Hepatic stellate cell (primary cell): Measurements from ENCODE around the gene NYAP2.

Experiments used
- DNase-seq: peaks from one replicate; pipeline ENCODE4 v3.0.0; 2011; ENCODE audit warnings: low spot score

Gene NYAP2

GRCh38 chr2:225429717-225430116, 30.2 kb downstream of the NYAP2 start:
- DNase-seq: no peak

DNA sequence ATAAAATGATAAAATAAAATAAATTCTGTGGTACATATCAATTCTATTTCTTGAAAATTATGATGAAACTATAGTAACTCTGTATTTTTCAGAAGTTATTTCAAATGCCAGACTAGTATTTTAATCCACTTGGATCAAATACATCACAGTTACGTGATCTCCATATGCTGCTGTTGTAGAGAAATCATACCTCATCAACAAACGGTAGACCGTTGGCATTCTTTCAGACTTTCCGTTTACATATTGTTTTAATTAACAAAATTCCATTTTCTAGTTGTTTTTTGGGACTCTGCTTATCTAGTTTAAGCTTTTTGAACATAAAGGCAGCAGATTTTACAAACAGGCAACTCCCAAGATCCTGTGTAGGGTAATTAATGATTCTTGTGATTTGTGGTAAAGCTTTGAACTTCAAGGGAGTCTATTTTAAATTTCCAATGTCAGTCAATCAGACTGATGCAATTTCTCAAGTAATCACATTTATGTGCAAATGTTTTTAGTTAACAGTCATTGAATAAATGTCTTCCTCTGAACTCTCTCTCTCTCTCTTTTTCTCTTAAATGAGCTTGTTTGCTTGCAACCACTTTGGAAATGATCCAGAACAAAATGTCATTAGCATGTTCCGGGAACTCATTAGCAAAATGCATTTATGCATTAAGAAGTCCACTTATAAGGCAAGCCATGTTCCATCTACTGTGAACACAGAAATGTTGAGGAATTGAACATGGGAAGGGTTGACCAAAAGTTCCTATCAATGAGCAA, 31.8 kb downstream of the NYAP2 start:
- DNase-seq: no peak

DNA sequence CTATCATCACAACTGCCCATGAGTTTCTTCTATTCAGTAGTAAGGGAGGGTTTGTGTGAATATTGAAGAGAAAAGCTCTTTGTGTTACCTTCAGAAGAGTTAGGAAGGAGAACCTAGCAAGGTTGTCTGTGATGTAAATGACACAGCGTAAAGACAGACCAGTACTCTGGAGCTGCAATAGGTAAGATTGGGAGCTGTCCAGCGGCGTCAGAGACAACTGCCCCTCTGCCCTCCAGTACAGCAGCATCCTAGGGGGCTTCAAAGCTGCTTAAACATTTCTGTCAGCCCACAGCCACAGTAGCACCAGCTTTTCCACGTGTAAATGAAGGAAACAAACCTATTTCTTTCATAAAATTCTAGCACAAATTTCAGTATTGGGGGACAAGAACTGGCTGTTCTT, 34.5 kb downstream of the NYAP2 start:
- DNase-seq: no peak

- DNase-seq: no peak
Measured at GRCh38 chr2:225437319-225437718, 37.8 kb downstream of the NYAP2 start.

GRCh38 chr2:225438248-225438647, 38.7 kb downstream of the NYAP2 start:
- DNase-seq: no peak

DNA sequence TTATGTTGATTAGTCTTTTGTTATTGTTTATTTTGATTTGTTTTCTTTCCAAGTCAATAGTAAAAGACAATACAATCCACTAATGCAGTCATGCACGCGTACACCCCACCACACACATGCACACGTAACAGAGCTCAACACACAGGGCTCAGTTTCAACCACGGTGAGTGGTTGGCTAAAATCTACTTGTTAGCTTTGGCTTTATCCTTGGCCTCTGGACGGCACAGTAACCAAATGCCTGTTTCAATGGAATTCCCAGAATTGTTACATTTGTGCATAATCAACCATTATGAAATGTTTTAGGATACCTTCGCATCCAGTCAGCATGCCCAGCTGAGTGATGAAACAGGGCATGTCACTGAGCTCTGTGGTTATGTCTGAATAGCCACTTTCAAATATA, 53.2 kb downstream of the NYAP2 start:
- DNase-seq: no peak

- DNase-seq: no peak
Measured at GRCh38 chr2:225454412-225454811, 54.9 kb downstream of the NYAP2 start.

DNA sequence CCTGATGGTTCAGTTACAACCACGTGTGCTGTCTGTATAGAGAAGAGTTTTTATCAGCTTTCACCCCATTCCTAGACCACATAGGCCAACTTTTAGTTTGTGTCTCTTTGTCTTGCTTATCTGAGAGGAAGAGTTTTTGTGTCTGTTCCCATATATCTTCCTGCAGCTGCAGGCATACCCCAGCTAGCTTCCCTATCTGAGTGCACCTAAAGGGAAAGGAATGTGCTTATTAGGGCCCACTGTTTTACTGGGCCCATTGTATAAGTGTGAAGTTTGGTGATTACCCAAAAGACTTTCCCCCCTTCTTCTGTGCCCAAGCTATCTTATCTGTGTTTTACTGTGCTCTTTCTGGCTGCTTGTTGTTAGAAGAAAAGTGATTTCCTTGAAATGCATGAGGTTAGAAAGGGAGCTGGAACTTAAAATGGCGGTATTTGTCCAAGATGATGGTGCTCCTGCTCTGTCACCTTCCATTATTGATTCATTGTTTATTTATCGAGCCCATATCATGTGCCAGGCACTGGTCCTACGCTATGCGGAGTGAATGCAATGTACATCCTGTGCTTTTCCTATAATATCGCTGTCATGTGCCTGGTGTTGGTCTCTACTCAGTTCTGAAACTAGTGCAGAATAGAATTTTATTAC, 57.2 kb downstream of the NYAP2 start:
- DNase-seq: no peak

GRCh38 chr2:225457482-225457881, 58.0 kb downstream of the NYAP2 start:
- no peak for DNase-seq

DNA sequence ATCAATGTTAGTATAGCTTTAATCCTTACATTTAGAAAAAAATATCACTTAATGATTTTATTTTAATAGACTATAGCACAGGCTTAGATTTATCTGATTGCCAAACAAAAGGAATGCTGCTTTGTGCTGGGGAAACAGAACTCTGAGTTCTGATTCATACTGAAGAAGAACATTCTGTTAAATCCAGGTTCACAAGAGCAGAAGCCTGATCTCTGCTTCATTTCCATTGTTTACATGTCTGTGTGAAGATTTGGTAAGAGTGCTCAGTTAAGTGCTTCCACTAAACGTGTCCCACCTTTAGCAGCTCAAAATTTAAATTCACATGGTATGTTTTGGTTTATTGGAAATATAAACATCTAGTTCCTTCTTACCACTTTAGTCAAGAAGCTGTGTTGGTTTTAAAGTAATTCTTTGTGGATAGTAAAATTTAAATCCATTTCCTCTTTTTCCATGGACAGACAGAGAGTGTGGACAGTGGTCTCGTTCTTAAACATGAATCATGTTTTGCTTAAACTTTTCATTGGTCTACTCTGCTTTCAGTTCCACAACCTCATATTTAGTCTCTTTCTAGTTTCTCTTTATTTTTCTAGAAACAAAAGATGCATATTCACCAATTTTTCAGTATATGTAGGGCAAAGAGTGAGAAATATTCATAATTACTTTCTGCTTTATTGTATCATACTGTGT, 59.1 kb downstream of the NYAP2 start:
- DNase-seq: no peak

- DNase-seq: no peak
Measured at GRCh38 chr2:225462417-225462816, 62.9 kb downstream of the NYAP2 start.

- no peak for DNase-seq
Measured at GRCh38 chr2:225462945-225463344, 63.4 kb downstream of the NYAP2 start.

DNA sequence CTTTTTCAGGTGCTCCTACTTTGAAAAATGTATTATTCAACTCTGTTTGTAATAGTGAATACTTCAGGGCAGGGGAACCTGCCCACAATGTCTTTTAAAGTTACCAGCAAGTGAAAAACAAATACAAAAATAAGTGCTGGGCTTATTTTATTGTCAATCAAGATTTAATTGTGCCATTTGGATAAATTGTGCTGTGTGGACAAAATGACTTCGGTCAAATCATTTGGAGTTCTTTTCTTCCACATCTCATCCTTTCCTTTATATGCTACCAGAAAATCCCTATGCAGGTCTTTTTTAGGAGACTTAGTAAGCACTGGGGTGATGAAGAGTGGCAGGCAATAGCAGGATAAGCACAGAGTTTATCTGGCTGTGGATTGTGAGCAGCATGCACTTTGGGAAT, 63.9 kb downstream of the NYAP2 start:
- DNase-seq: no peak

GRCh38 chr2:225464346-225465025, 65.0 kb downstream of the NYAP2 start:
- no peak for DNase-seq

DNA sequence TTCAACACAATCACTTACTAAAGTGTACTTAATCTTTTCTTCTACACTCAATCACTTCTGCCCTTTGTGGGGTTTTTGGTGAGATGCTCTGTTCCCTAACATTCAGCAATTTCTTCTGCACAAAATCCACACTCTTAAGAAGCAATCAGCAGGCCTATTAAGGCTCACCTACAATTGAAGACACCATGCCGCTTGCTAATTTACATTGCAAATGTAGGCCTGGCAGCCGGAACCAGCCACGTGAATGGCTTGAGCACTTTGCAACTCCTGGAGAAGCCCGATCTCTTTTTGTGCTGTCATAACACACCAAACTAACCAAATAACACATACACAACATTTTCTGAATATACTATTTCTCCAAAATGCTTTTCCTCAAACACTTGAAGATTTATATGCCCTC, 66.3 kb downstream of the NYAP2 start:
- DNase-seq: no peak

GRCh38 chr2:225466891-225467604, 67.5 kb downstream of the NYAP2 start:
- no peak for DNase-seq

GRCh38 chr2:225468131-225468530, 68.6 kb downstream of the NYAP2 start:
- DNase-seq: no peak

DNA sequence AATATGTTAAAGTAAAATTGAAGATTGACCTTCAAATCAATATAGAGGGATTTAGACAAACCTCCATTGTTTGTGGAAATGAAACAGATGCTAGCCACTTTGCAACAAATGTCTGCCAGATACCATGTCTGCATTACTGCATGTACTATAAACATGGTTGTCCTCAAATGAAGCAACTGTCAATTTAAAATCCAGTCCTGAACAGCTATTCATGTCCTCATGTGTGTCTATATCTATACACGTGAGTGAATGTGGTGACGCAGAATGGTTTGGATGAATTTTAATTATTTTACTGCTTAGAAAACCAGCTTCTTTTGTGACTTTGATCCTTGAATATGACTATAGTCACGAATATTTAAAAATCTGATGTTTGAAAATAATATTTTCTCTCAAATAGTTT, 71.5 kb downstream of the NYAP2 start:
- no peak for DNase-seq

GRCh38 chr2:225471482-225471881, 72.0 kb downstream of the NYAP2 start:
- DNase-seq: no peak

GRCh38 chr2:225472161-225472560, 72.7 kb downstream of the NYAP2 start:
- no peak for DNase-seq

GRCh38 chr2:225479386-225479785, 79.9 kb downstream of the NYAP2 start:
- no peak for DNase-seq

DNA sequence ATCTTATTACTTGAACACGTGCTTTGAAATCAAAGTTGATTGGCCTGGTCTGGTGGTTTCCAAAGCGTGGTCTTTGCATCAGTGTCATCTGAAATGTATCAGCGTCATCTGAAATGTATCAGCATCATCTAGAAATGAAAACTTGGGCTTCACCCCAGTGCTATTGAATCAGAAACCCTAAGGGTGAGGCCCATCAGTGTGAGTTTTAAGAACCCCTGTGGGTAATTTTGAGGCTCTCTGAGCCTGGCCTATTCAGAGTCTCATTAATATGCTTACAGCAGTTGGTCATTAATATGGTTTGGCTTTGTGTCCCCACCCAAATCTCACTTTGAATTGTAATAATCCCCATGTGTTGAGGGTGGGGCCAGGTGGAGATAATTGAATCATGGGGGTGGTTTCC, 85.2 kb downstream of the NYAP2 start:
- no peak for DNase-seq
